ACC112 (cell line): ENCODE results near the gene PHKG2.

Experiments used
- H2AFZ ChIP-seq: fragments of 200-600 bp; sonication (generic); one replicate; pipeline ENCODE4 v1.6.0; 2017; ENCODE audit warnings: antibody characterized with exemption, low read length; ENCODE audit not compliant: unreplicated experiment
- H3K27ac ChIP-seq: fragments of 200-600 bp; sonication (generic); 2 replicates; pipeline ENCODE4 v1.5.1; 2014; ENCODE audit warnings: low read depth, mild to moderate bottlenecking, antibody characterized with exemption, low read length, moderate library complexity
- H3K27me3 ChIP-seq: fragments of 200-600 bp; sonication (generic); 2 replicates; pipeline ENCODE4 v1.6.1; 2014; ENCODE audit warnings: mild to moderate bottlenecking, antibody characterized with exemption, low read length, moderate library complexity, mixed read lengths; ENCODE audit not compliant: insufficient read depth
- H3K36me3 ChIP-seq: fragments of 200-600 bp; sonication (generic); 2 replicates; pipeline ENCODE4 v1.6.1; 2016; ENCODE audit warnings: mild to moderate bottlenecking, antibody characterized with exemption, low read length, moderate library complexity, mixed read lengths; ENCODE audit not compliant: insufficient read depth
- H3K4me1 ChIP-seq: fragments of 200-600 bp; sonication (generic); one replicate; pipeline ENCODE4 v1.6.1; 2016; ENCODE audit warnings: low read length, mixed read lengths; ENCODE audit not compliant: insufficient read depth, unreplicated experiment, control insufficient read depth
- H3K4me3 ChIP-seq: fragments of 200-600 bp; sonication (generic); 2 replicates; pipeline ENCODE4 v1.5.1; 2014; ENCODE audit warnings: mild to moderate bottlenecking, low read depth, low read length
- H3K79me2 ChIP-seq: fragments of 200-600 bp; sonication (generic); one replicate; pipeline ENCODE4 v1.6.0; 2016; ENCODE audit warnings: low read length; ENCODE audit not compliant: control insufficient read depth, unreplicated experiment, insufficient read depth

Gene PHKG2

DNA sequence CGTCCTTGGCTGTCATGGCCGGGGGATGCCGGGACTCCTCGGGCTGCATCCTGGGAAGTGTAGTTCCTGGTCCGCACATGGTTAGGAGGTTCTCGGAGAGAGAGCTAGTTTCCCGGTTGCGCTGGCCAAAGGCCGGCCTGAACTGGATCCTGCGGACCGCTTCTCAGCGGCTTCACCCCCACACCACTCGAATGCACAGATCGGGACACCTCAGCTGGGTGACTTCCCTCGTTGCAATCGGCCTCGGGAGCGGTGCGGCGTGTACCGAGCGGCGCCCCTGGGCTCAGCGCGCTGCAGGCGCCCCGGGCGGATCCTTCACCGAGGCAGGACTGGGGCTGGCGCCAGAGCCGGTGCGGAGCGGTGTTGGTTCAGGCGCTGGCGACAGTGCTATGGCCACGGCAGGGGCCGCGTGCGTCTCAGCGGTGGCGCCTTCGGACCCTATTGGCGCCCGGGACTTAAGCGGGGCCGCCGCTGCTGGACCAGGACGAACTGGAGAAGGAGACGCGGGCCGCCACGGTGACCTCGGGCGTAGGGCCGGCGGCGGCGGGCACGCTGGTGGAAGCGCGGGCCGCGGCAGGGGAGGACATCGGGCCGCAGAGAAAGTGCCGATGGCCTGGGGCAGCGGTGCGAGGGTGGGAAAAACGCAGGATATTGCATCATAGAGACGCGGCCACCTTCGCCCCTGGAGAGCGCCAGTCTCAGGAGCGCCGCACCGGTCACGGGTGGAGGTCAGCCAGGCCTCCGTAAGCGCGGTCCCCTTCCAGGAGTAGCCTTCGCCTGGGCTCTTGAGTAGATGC, 27.4 kb downstream of the PHKG2 start:
- no peaks in the 10 kb centered on the region for H3K27me3 ChIP-seq
- H2AFZ ChIP-seq, result peak overlapping the region; percentile 9
- no peaks in the 10 kb centered on the region; the same call in 1 of the 2 replicates for H3K36me3 ChIP-seq
- peaks cover 2% of the 10 kb centered on the region for H3K79me2 ChIP-seq
- H3K27ac ChIP-seq, result peak overlapping the region; percentile 87
- peak overlapping the region; percentile 96 for H3K4me3 ChIP-seq
- H3K4me1 ChIP-seq, result peaks cover 20% of the 10 kb centered on the region

DNA sequence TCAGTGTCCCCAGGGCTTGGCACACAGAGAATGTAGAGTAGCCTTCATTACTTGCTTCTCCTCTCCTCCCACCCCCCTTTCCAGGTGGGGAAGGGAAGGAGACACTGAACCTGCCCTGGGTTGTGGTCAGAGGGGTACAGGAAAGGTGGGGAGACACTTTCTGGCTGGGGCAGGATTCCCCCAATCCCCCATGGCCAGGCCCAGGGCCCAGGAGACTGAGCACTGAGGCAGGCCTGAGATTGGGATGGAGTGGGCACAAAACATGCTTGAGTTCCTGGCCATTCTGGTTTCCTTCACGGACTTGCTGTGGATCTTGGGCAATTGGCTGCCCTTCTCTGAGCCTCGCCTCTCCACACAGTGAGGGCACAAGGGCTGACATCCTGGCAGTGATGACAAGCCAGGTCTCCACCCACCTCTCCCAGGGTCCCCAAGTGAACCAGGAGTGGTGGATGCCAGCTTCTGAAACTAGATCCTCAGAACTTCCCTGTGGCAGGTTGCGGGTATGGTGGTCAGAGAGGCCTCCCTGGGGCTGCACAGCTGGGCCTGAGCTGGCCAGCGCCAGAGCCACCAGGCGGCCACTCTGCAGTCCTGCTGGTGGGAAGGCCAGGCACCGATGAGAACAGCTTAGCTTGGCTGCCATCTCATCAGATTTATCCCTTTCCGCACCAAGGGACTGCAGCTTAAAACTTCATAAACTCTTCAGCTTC, 29.5 kb downstream of the PHKG2 start:
- H3K4me1 ChIP-seq, result peaks cover 20% of the 10 kb centered on the region

DNA sequence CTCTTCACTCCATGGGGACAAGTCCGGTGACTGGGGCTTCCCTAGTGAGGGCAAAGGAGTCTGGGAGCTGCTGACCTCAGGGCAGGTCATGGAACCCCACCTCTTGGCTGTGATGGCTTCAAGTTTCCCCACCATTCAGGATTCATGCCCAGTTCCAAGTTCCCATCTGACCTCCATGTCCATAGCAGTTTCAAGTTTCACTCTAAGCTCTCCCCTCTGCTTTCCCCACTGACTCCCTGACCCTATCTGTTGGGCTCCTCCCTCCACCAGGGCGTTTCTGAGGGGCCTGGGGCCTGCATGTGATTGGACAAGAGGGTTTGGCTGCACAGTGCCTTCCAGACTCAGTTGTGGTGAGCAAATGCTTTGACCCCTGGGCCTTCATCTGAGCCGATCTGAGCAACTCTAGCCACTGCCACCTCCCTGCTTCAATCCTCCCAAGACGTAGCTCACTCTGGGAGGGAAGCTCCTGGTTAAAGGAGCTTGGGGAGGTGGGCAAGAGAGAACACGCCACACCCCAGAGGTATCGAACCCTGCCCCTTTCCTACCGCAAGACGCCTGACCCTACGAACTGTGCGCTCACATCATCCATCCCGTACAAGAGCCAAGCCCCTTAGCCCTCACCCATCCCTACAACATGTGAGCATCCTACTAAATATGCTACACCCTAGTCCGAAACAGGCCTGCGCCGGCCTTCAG, 30.5 kb downstream of the PHKG2 start:
- Histone ChIP-seq H3K36me3 (peaks cover 8% of the 10 kb centered on the region; the same call in 1 of the 2 replicates), H3K4me1 (peaks cover 20% of the 10 kb centered on the region), H3K27me3 (no peaks in the 10 kb centered on the region), H2AFZ (no peak overlapping the region), H3K27ac (peak overlapping the region; percentile 39; the same call in 1 of the 2 replicates), H3K4me3 (no peak overlapping the region), H3K79me2 (peaks cover 2% of the 10 kb centered on the region)

More for the DNA sequence above, 29.5 kb downstream of the PHKG2 start:
- Histone ChIP-seq H2AFZ (no peak overlapping the region), H3K4me3 (no peak overlapping the region), H3K36me3 (peaks cover 8% of the 10 kb centered on the region; the same call in 1 of the 2 replicates), H3K27ac (peak overlapping the region; percentile 39; the same call in 1 of the 2 replicates), H3K79me2 (peaks cover 2% of the 10 kb centered on the region), H3K27me3 (no peaks in the 10 kb centered on the region)

DNA sequence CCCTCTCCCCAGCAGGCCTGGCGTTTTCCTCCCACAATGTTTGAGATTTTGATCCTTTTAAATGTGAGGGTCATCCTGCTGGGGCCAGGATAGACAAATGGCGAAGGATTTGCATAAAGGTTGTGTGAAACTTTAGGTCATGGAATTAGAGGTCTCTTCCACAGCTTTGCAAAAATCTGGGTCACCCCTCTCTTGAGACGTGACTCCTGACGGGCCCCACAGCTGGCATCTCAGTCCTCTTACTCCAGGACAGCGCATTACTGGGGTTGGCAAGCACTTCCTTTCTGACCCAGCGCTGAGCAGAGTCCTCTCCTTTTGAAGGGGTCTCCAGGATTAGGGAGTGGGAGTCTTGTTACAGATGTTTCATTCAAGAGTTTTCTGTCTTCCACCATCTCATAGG, 31.4 kb downstream of the PHKG2 start:
- Histone ChIP-seq H3K27ac (no peak overlapping the region), H3K79me2 (peaks cover 4% of the 10 kb centered on the region), H2AFZ (no peak overlapping the region), H3K36me3 (peaks cover 8% of the 10 kb centered on the region; the same call in 1 of the 2 replicates), H3K27me3 (no peaks in the 10 kb centered on the region), H3K4me1 (peaks cover 17% of the 10 kb centered on the region), H3K4me3 (no peak overlapping the region)

DNA sequence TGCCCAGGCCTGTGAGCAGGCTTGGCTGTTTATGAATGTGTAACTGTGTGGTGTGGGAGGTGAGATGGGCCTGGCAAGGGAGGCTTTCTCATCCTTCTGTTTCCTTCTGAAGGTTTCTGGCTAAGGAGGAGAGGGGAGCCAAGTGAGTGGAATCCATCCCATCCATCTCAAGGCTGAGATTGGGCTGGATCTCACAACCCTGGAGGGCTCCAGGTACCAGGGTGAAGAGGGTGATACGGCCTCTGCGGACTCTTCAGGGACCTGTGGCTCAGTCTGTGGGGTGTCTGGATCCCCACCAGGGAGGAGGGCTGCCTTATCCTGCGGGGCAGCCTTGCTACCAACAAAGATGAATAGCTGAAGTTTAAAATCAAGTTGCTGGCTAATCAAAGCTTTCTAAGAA, 31.8 kb downstream of the PHKG2 start:
- peaks cover 8% of the 10 kb centered on the region; the same call in 1 of the 2 replicates for H3K36me3 ChIP-seq
- no peak overlapping the region for H3K27ac ChIP-seq
- H2AFZ ChIP-seq, result no peak overlapping the region
- no peaks in the 10 kb centered on the region for H3K27me3 ChIP-seq
- peaks cover 8% of the 10 kb centered on the region for H3K79me2 ChIP-seq
- peaks cover 13% of the 10 kb centered on the region for H3K4me1 ChIP-seq
- H3K4me3 ChIP-seq, result no peak overlapping the region

DNA sequence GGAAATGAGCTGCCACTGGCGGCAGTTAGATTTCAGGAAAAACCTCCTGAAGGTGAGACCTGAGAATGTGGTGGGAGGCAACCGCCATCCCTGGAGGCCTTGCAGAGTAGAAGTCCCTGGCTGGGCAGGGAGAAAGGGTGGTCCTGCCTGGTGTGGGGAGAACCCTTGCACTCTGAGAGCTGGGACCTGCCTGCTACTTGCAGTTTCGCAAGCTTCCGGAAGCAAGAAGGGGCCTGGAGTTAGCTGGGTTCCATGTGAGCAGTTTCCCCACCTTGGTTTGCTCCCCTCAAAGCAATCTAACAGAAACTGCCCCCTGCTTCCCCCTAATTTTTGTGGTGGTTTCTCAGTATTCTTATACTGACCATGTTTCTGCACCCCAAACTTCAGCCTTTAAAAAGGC, 32.3 kb downstream of the PHKG2 start:
- Histone ChIP-seq H3K79me2 (peaks cover 13% of the 10 kb centered on the region), H3K27me3 (no peaks in the 10 kb centered on the region), H3K4me3 (no peak overlapping the region), H2AFZ (no peak overlapping the region), H3K27ac (no peak overlapping the region), H3K36me3 (peaks cover 8% of the 10 kb centered on the region; the same call in 1 of the 2 replicates), H3K4me1 (peaks cover 15% of the 10 kb centered on the region)

DNA sequence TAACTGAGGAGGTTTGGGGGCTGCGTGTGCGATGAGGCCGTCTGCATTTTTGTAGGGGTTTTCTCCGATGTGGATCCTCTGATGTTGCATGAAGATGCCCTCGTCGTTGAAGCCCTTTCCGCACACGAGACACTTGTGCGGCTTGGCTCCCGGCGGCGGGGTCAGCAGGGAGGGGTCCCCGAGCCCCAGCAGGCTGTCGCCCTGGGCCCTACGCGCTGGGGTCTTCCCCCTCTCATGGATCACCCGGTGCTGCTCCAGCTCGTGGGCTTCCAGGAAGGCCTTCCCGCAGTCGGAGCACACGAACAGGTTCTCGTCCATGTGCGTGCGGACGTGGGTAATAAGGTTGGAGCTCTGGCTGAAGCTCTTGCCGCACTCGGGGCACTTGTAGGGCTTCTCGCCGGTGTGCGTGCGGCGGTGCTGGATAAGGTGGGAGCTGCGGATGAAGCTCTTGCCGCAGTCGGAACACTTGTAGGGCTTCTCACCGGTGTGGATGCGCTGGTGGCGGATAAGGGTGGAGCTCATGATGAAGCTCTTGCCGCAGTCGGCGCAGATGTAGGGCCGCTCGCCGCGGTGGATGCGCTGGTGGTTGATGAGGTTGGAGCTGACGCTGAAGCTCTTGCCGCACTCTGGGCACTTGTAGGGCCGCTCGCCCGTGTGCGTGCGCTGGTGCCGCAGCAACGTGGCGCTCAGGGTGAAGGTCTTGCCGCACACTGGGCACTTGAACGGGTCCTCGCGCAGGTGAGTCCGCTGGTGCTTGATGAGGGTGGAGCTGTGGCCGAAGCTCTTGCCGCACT, 34.5 kb downstream of the PHKG2 start:
- Histone ChIP-seq H3K79me2 (peaks cover 30% of the 10 kb centered on the region), H3K4me1 (peaks cover 15% of the 10 kb centered on the region), H3K36me3 (peaks cover 8% of the 10 kb centered on the region; the same call in 1 of the 2 replicates), H3K27me3 (no peaks in the 10 kb centered on the region), H3K27ac (no peak overlapping the region), H3K4me3 (no peak overlapping the region), H2AFZ (no peak overlapping the region)

DNA sequence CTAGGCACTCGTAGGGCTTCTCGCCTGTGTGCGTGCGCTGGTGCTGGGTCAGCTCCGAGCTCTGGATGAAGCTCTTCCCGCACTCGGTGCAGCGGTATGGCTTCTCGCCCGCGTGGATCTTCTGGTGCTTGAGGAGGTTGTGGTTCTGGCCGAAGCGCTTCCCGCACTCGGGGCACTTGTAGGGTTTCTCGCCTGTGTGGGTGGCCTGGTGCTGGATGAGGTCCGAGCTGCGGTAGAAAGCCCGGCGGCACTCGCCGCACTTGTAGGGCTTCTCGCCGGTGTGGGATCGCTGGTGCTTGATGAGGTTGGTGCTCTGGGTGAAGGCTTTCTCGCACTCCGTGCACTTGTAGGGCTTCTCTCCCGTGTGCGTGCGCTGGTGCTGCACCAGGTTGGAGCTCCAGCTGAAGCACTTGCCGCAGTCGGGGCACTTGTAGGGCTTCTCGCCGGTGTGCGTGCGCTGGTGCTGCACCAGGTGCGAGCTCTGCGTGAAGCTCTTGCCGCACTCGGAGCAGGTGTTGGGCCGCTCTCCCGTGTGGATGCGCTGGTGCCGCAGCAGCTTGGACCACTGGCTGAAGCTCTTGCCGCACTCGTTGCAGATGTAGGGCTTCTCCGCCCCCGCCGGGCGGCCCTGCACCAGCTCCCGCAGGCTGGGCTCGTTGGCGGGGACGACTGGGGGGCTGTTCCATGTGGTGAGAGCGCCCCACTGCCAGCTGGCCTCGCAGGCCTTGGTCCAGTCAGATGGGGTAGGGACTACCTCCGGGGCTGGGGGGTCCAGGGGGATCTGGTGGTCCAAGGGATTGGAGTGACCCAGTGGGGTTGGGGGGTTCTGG, 35.3 kb downstream of the PHKG2 start:
- Histone ChIP-seq H3K27me3 (no peaks in the 10 kb centered on the region), H3K36me3 (peaks cover 8% of the 10 kb centered on the region; the same call in 1 of the 2 replicates), H3K4me1 (peaks cover 13% of the 10 kb centered on the region)

DNA sequence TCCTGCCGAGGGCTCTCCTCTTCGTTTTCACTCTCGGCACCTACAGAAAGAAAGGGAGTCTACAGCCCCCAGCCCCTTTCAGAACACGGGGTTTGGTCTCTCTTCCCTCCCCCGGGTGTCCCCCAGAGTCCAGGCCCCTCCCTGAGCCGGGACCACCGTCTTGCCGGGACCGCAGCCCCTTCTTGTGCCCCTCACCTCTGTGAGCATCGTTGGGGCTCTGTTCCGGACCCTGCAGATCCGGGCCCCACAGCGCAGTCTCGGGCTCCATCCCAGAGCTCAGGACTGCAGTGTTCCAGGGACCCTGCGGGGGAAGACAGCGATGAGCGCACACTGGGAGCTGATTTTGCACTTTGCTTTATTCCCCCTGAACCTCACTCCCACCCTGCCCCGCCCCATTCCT, 36.0 kb downstream of the PHKG2 start:
- peaks cover 8% of the 10 kb centered on the region; the same call in 1 of the 2 replicates for H3K36me3 ChIP-seq
- H3K4me3 ChIP-seq, result no peak overlapping the region
- H3K4me1 ChIP-seq, result peaks cover 13% of the 10 kb centered on the region
- H3K27me3 ChIP-seq, result no peaks in the 10 kb centered on the region
- no peak overlapping the region for H3K27ac ChIP-seq
- peaks cover 30% of the 10 kb centered on the region for H3K79me2 ChIP-seq
- H2AFZ ChIP-seq, result no peak overlapping the region

More for the DNA sequence above, 35.3 kb downstream of the PHKG2 start:
- H2AFZ ChIP-seq, result no peak overlapping the region
- H3K4me3 ChIP-seq, result no peak overlapping the region
- no peak overlapping the region for H3K27ac ChIP-seq
- peaks cover 30% of the 10 kb centered on the region for H3K79me2 ChIP-seq
